LHCN-M2 (cell line): ENCODE measurements around the gene GIT2. TPM values are rescaled to one million over a fixed set of nuclear protein-coding genes. Genes with fewer than 3 reads are reported as not detected.

Source experiments
- DNase-seq: peaks from one replicate; pipeline ENCODE4 v3.0.0-alpha.2; 2012; ENCODE audit warnings: low read depth
- total RNA-seq: library from RNA; depleted of rRNA; stranded (reverse); fragments of >200 nt; gene quantifications from 2 replicates; pipeline ENCODE4 v1.2.3, GENCODE V29; 2014

Gene GIT2
- total RNA-seq, 1 experiment from 2014 or later = 38.4 TPM

- no peak for DNase-seq
These were observed 14.0 kb downstream of the GIT2 start for GRCh38 chr12:109982210-109982609.

- no peak for DNase-seq
These were observed 14.9 kb downstream of the GIT2 start for GRCh38 chr12:109981311-109981710.

GRCh38 chr12:109972821-109973220 is 23.3 kb downstream of the GIT2 start:
- no peak for DNase-seq

GRCh38 chr12:109968801-109969200 is 27.4 kb downstream of the GIT2 start:
- no peak for DNase-seq

DNA sequence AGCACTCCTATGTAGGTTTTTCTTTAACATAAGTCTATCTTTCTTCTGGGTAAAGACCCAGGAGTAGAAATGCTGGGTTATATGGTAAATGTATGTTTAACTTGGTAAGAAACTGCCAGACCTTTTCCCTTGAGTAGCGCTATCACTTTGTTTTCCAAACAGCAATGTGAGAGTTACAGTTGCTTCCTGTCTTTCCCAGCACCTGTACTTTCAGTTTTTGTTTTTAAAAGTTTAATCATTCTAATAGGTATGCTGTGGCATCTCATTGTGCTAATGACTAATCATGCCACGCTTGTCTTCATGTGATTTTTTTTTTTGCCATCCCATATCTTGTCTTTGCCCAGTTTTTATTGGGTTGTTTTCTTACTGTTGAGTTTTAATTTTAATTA is 28.1 kb downstream of the GIT2 start:
- no peak for DNase-seq

GRCh38 chr12:109967383-109968031 is 28.7 kb downstream of the GIT2 start:
- DNase-seq = no peak

- DNase-seq = no peak
These were observed 29.6 kb downstream of the GIT2 start for GRCh38 chr12:109966546-109966945.

GRCh38 chr12:109963743-109964429 is 32.3 kb downstream of the GIT2 start:
- DNase-seq = peak; percentile 38

GRCh38 chr12:109963330-109963729 is 32.8 kb downstream of the GIT2 start:
- DNase-seq = no peak

- DNase-seq = no peak
These were observed 33.8 kb downstream of the GIT2 start for GRCh38 chr12:109962398-109962797.

DNA sequence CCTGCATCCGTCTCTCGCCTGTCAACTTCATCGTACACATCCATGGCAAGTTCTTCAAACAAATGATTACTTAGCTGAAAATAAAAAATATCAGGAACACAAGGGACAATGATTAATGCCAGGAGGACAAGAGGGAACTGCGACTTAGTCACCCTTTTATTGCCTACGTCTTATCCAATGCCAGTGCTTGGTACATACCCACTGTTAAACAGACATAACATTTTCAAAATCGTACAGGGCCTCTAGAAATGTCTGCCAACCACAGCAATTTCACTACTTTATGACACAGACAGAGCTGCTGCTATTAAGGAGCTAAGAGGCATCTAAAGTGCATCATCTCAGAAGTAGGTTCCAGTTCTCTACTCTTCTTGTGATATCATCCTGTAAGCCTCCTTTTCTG is 34.6 kb downstream of the GIT2 start:
- peak; percentile 34 for DNase-seq

DNA sequence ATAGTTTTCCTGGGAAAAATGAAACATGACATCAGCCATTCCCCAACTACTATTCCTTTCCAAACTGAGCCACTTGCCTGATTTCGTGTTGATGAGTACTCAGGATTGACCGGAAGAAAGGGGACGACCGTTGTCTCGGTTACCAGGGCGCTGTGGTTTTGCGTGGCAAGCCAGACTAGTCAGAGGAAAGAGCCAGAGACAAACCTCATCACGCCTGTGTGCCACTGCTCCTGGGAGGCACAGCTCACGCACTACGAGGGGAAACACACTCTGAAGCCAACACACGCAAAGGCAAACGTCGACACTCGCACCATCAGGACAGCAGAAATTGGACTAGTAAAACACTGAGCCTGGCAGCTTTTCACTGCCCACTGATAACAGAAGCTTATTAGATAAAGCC is 35.0 kb downstream of the GIT2 start:
- no peak for DNase-seq

GRCh38 chr12:109959411-109960093 is 36.6 kb downstream of the GIT2 start:
- DNase-seq = no peak

GRCh38 chr12:109958374-109958773 is 37.8 kb downstream of the GIT2 start:
- DNase-seq = no peak

DNA sequence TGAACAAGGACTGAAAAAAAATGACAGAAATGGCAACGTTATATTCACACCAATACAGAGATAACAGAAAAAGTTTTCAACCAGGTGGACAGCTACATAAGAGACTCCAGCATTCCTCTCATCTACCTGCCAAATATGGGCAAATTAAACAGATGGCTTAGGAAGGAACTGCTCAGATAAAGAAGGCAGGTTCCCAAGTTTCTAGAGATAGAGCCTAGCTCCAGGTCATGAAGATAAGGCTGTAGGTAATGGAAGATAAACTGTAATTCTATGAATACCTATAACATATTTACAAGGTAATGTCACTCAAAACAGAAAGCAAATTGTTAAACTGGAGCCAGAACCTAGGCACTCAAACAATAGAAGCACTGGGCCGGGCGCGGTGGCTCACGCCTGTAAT is 42.5 kb downstream of the GIT2 start:
- DNase-seq = no peak

- DNase-seq = no peak
These were observed 43.3 kb downstream of the GIT2 start for GRCh38 chr12:109952873-109953272.

DNA sequence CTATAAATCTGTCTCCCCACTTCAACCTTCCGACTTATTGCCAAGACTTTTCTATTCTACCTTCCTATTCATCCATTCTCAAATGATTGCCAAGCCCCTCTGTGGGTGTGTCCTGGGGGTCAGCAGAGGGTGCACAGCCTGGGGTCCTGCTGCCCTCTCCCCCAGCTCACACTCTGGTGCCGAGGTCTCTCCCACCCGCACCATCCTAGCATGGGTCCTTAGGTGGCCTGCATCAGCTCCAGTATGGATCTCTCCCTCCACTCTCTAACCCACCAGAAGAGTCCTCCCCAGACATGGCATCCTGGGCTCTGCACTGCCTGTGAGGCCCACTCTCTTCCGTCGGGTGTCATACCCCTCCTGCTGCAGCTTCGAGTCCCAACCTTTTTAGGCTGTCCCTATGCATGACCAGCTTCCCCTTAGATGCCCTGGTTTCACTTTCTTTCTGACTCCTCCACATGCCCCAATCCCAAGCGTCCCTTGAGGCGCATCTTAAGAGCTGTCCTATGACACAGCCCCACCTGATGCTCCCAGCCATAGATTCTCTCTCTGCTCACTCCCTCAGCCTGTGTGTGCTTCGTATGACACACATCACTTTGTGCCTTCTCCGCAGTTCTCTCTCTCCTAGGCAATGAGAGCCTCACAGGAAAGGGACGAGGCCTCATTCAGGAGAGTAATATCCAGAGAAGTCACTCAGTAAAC is 43.9 kb downstream of the GIT2 start:
- DNase-seq = no peak

GRCh38 chr12:109951751-109952150 is 44.4 kb downstream of the GIT2 start:
- DNase-seq = peak; percentile 92

GRCh38 chr12:109951136-109951535 is 45.0 kb downstream of the GIT2 start:
- DNase-seq = peak; percentile 92

DNA sequence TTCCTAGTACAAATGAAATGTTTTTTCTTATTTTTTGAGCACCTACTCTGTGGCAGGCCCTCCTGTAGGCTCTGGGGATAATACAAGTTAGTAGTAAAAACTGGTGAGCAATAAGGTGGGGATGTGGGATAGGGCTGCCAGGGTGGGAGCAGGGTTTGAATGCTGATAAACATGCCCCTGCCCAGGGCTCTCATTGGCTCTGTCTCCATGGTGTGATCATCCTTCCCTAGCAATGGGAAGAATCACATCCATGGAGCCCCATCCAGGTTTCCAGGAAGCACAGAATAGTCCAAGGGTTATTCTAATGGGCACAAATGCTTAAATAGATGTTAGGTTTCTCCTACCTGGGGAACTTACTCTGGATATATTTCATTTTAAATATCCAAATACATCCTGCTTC is 45.5 kb downstream of the GIT2 start:
- DNase-seq = no peak

GRCh38 chr12:109949089-109949488 is 47.1 kb downstream of the GIT2 start:
- DNase-seq = peak; percentile 97

DNA sequence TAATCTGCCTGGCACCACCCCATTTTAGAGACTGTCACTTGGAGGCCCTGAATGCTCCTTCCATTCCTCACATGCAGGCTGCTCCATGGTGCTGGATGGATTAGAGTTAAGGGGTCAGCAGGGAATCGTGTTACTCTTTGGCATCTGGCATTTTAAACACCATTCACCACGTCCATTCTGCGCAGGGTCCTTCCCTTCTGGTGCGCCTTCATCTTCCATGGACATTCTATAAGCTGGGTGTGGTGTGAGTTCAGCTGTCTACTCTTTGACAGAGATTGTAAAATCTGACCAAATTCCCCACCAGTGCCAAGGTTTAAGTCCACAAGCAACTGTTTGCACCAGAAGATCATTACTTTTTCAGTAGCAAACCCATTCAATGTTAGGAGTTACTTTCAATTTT is 47.8 kb downstream of the GIT2 start:
- peak; percentile 86 for DNase-seq
